HepG2 (cell line): ENCODE measurements around the gene ASCL2. TPM values are rescaled to one million over a fixed set of nuclear protein-coding genes. Genes with fewer than 3 reads are reported as not detected.

Experiments
- AGO1 ChIP-seq: fragments of 200-400 bp; formaldehyde crosslinking; IDR thresholded peaks from 2 replicates; pipeline ENCODE4 v1.6.1; 2017; ENCODE audit warnings: mild to moderate bottlenecking, low read depth, low read length, moderate library complexity; ENCODE audit not compliant: poor library complexity, severe bottlenecking
- CTCF ChIP-seq: sonication (generic); formaldehyde crosslinking; IDR thresholded peaks from 2 replicates; pipeline ENCODE4 v1.5.0; 2020; ENCODE audit warnings: mild to moderate bottlenecking, missing genetic modification reagents, moderate library complexity
- ERF ChIP-seq: IDR thresholded peaks from 2 replicates; pipeline ENCODE4 v1.6.1; 2018; ENCODE audit warnings: missing biosample characterization, missing genetic modification reagents
- HIVEP1 ChIP-seq: sonication (generic); formaldehyde crosslinking; IDR thresholded peaks from 2 replicates; pipeline ENCODE4 v1.4.0; 2020; ENCODE audit warnings: mild to moderate bottlenecking, missing genetic modification reagents
- MAFK ChIP-seq, 2 experiments: IDR thresholded peaks in 1 of 2; conservative IDR thresholded peaks in 1 of 2; 2 replicates each; pipeline ENCODE4 v1.6.1; 2011; ENCODE audit warnings: improper control_type of control experiment in 2 of 2, low read length in 2 of 2
- RAD21 ChIP-seq: fragments of 450-650 bp; formaldehyde crosslinking; IDR thresholded peaks from 2 replicates; pipeline ENCODE4 v1.5.0; 2020; ENCODE audit warnings: mild to moderate bottlenecking
- REPIN1 ChIP-seq: sonication (generic); formaldehyde crosslinking; IDR thresholded peaks from 2 replicates; pipeline ENCODE4 v1.8.0; 2022; ENCODE audit warnings: missing genetic modification reagents, low read depth, mild to moderate bottlenecking, borderline replicate concordance
- STAG1 ChIP-seq: sonication (generic); formaldehyde crosslinking; IDR thresholded peaks from 2 replicates; pipeline ENCODE4 v1.4.0; 2020; ENCODE audit warnings: missing genetic modification reagents
- THYN1 ChIP-seq: sonication (generic); formaldehyde crosslinking; IDR thresholded peaks from 2 replicates; pipeline ENCODE4 v1.8.1; 2023; ENCODE audit warnings: low read depth, mild to moderate bottlenecking, moderate library complexity, missing genetic modification reagents, borderline replicate concordance
- ZNF281 ChIP-seq: sonication (generic); formaldehyde crosslinking; IDR thresholded peaks from 2 replicates; pipeline ENCODE4 v1.4.0; 2020; ENCODE audit warnings: missing genetic modification reagents, borderline replicate concordance
- ZNF619 ChIP-seq: sonication (generic); formaldehyde crosslinking; IDR thresholded peaks from 2 replicates; pipeline ENCODE4 v1.4.0; 2020; ENCODE audit warnings: mild to moderate bottlenecking, missing genetic modification reagents
- polyA plus RNA-seq, 8 experiments: library from polyadenylated mRNA; depleted of rRNA in 3 of 8; stranded (reverse) in 7 of 8; unstranded in 1 of 8; fragments of >200 nt; fragmentation: Illumina TruSeq in 4 of 8; extraction: Trizol in 4 of 8; gene quantifications; 2 replicates each; pipeline versions ENCODE4 v1.2.1 to v1.2.3, GENCODE V29; 2011 to 2016; ENCODE audit warnings: low read depth in 4 of 8, missing spikeins in 1 of 8, mixed read lengths in 1 of 8; ENCODE audit not compliant: insufficient read depth in 1 of 8
- total RNA-seq, 5 experiments: library from RNA; depleted of rRNA; stranded (reverse); fragments of >200 nt; fragmentation: Illumina TruSeq; extraction: Trizol; gene quantifications; 2 replicates each; pipeline ENCODE4 v1.2.3, GENCODE V29; 2016; ENCODE audit warnings: low read depth in 1 of 5

The ASCL2 gene
- total and polyA plus RNA-seq, 2 of the 13 experiments (the other 11 are each of a cell fraction or from before 2014, with no cell fraction given), result 0.07 TPM; not detected in 1

GRCh38 chr11:2298795-2299761 lies 28.7 kb upstream of the ASCL2 start (continued):
- TF ChIP-seq RAD21 (peak; percentile 96), ZNF619 (CRISPR knock-in tag) (no peak), HIVEP1 (0 out of 2 replicates have a peak, but pooled peaks have one; percentile 39), ZNF281 (no peak), REPIN1 (CRISPR knock-in tag) (0 out of 2 replicates have a peak, but pooled peaks have one; percentile 26), AGO1 (no peak), THYN1 (CRISPR knock-in tag) (no peak), STAG1 (CRISPR knock-in tag) (peak; percentile 96), MAFK (conservative IDR thresholded peaks at IDR 0.05 in 1 of 2, IDR thresholded peaks at IDR 0.05 in 1 of 2; ENCODE audit: low read length in 2 of 2) (no peak), ERF (0 out of 2 replicates have a peak, but pooled peaks have one; percentile 36), CTCF (CRISPR knock-in tag) (peak; percentile 96)
